HG02588 (cell line): ENCODE data around the gene LGALS3.

Experiments
- ATAC-seq: cut with Tn5 transposase; IDR thresholded peaks from one replicate; pipeline ENCODE4 v1.9.1; 2021; ENCODE audit warnings: mild to moderate bottlenecking, moderate library complexity; ENCODE audit not compliant: unreplicated experiment

LGALS3 gene

GRCh38 chr14:55130196-55130550, 1.1 kb downstream of the LGALS3 start:
- no peak for ATAC-seq

GRCh38 chr14:55131370-55132137, 2.5 kb downstream of the LGALS3 start:
- no peak for ATAC-seq

- no peak for ATAC-seq
Observed at GRCh38 chr14:55133416-55133815, 4.4 kb downstream of the LGALS3 start.

- no peak for ATAC-seq
Observed at GRCh38 chr14:55136241-55136640, 7.2 kb downstream of the LGALS3 start.

- no peak for ATAC-seq
Observed at GRCh38 chr14:55136885-55137786, 8.1 kb downstream of the LGALS3 start.

GRCh38 chr14:55138091-55138490, 9.0 kb downstream of the LGALS3 start:
- ATAC-seq = no peak

- ATAC-seq = no peak
Observed at GRCh38 chr14:55139141-55139540, 10.1 kb downstream of the LGALS3 start.

GRCh38 chr14:55139696-55140509, 10.9 kb downstream of the LGALS3 start:
- no peak for ATAC-seq

GRCh38 chr14:55141825-55142224, 12.8 kb downstream of the LGALS3 start:
- ATAC-seq = no peak

GRCh38 chr14:55142466-55142865, 13.4 kb downstream of the LGALS3 start:
- no peak for ATAC-seq

GRCh38 chr14:55146425-55146824, 17.4 kb downstream of the LGALS3 start:
- ATAC-seq = no peak

- no peak for ATAC-seq
Observed at GRCh38 chr14:55151601-55152000, 22.5 kb downstream of the LGALS3 start.

- no peak for ATAC-seq
Observed at GRCh38 chr14:55152052-55152753, 23.2 kb downstream of the LGALS3 start.

GRCh38 chr14:55153951-55154350, 24.9 kb downstream of the LGALS3 start:
- ATAC-seq = no peak

- no peak for ATAC-seq
Observed at GRCh38 chr14:55157080-55157479, 28.0 kb downstream of the LGALS3 start.

- no peak for ATAC-seq
Observed at GRCh38 chr14:55158412-55158811, 29.4 kb downstream of the LGALS3 start.

- no peak for ATAC-seq
Observed at GRCh38 chr14:55160989-55161388, 31.9 kb downstream of the LGALS3 start.

GRCh38 chr14:55170526-55170925, 41.5 kb downstream of the LGALS3 start:
- no peak for ATAC-seq

- ATAC-seq = no peak
Observed at GRCh38 chr14:55180006-55180405, 51.0 kb downstream of the LGALS3 start.

GRCh38 chr14:55180434-55180833, 51.4 kb downstream of the LGALS3 start:
- ATAC-seq = peak; percentile 68
